Gastroesophageal sphincter (tissue), 4 donors: ENCODE measurements around the gene ITGA3. TPM values are rescaled to one million over a fixed set of nuclear protein-coding genes. Genes with fewer than 3 reads are reported as not detected.

Source experiments
- ATAC-seq: fragments of 150-250 bp; one replicate; pipeline ENCODE4 v1.9.1; 2016; ENCODE audit warnings: mild to moderate bottlenecking, moderate library complexity
- H3K27ac ChIP-seq, 4 donors: fragments of 200-600 bp; sonication (generic) in 3 of 4; 1 replicate in 3 of 4; 2 replicates in 1 of 4; pipeline ENCODE4 v1.5.1; 2016 to 2019
- H3K27me3 ChIP-seq: fragments of 200-600 bp; sonication (generic); one replicate; pipeline ENCODE4 v1.5.1; 2019
- H3K36me3 ChIP-seq, 2 donors: fragments of 200-600 bp; sonication (generic); one replicate each; pipeline ENCODE4 v1.5.1; 2019; ENCODE audit warnings: control low read depth in 1 of 2
- H3K4me1 ChIP-seq, 3 donors: fragments of 200-600 bp; sonication (generic); 1 replicate in 2 of 3; 2 replicates in 1 of 3; pipeline ENCODE4 v1.5.1; 2016 to 2019; ENCODE audit warnings: control low read depth in 2 of 3
- H3K4me3 ChIP-seq, 2 donors: fragments of 200-600 bp; sonication (generic); one replicate each; pipeline ENCODE4 v1.5.1; 2019; ENCODE audit warnings: mild to moderate bottlenecking in 1 of 2, moderate library complexity in 1 of 2
- H3K9me3 ChIP-seq, 3 donors: fragments of 200-600 bp; sonication (generic); one replicate each; pipeline ENCODE4 v1.5.1; 2017 to 2019; ENCODE audit warnings: control low read depth in 2 of 3
- CTCF ChIP-seq, 4 experiments: fragments of 200-600 bp in 2 of 4; fragments of 450-650 bp in 2 of 4; sonication (generic) in 1 of 4; IDR thresholded peaks; one replicate each; pipeline ENCODE4 v1.5.1; 2017 to 2019; ENCODE audit warnings: antibody characterized with exemption in 4 of 4, mild to moderate bottlenecking in 2 of 4, moderate library complexity in 2 of 4
- EP300 ChIP-seq: sonication (generic); formaldehyde crosslinking; IDR thresholded peaks from one replicate; pipeline ENCODE4 v1.6.1; 2017; ENCODE audit warnings: antibody characterized with exemption, mild to moderate bottlenecking
- POLR2A ChIP-seq, 2 donors: fragments of 450-650 bp; IDR thresholded peaks; one replicate each; pipeline ENCODE4 v1.6.1; 2017; ENCODE audit warnings: antibody characterized with exemption in 2 of 2, mild to moderate bottlenecking in 2 of 2, moderate library complexity in 1 of 2
- POLR2AphosphoS5 ChIP-seq: sonication (generic); formaldehyde crosslinking; IDR thresholded peaks from one replicate; pipeline ENCODE4 v1.6.1; 2017; ENCODE audit warnings: antibody characterized with exemption
- WGBS, 2 donors: methylation state at CpG; one replicate each; pipeline ENCODE4 v1.1.5; 2018; ENCODE audit warnings: low coverage in 1 of 2; 5-methylcytosine and 5-hydroxymethylcytosine counted together
- total RNA-seq, 4 donors: library from RNA; depleted of rRNA; stranded (reverse); fragments of >200 nt; gene quantifications; one replicate each; pipeline ENCODE4 v1.1.0, GENCODE V29; 2016

Gene ITGA3
- total RNA-seq, 4 donors from 2014 or later, result 62.4 to 131 (median 124) TPM

- no peaks in the 10 kb centered on the region for H3K27me3 ChIP-seq
- no peaks in the 10 kb centered on the region for H3K36me3 ChIP-seq
- 72 to 80% methylated on average over 5 to 10 of the region's 16 CpGs for WGBS, 2 donors
- no peak for ATAC-seq
- peaks cover 0 to 67% (median 19%) of the 10 kb centered on the region in 3 donors for H3K4me1 ChIP-seq
- no peaks in the 10 kb centered on the region for H3K9me3 ChIP-seq
- H3K4me3 ChIP-seq, result no peak overlapping the region
- TF ChIP-seq POLR2A (IDR thresholded peaks at IDR 0.05) (no peak), EP300 (no peak), POLR2AphosphoS5 (no peak), CTCF (IDR thresholded peaks at IDR 0.05) (no peak)
- peak overlapping the region in 1 of 4 donors; percentile 83 for H3K27ac ChIP-seq
Measured at GRCh38 chr17:50034498-50035364, 21.2 kb upstream of the ITGA3 start.

- TF ChIP-seq POLR2A (IDR thresholded peaks at IDR 0.05) (no peak), EP300 (no peak)
- 80% methylated on average over 1 of the region's 5 CpGs; no CpG with 5 or more reads in 1 of the 2 donors for WGBS, 2 donors
- Histone ChIP-seq H3K4me3 (no peak overlapping the region), H3K27ac (peak overlapping the region in 1 of 4 donors; percentile 83), H3K9me3 (no peaks in the 10 kb centered on the region), H3K4me1 (peaks cover 0 to 67% (median 19%) of the 10 kb centered on the region in 3 donors), H3K27me3 (no peaks in the 10 kb centered on the region), H3K36me3 (no peaks in the 10 kb centered on the region)
- no peak for ATAC-seq
Measured at GRCh38 chr17:50035421-50035879, 20.5 kb upstream of the ITGA3 start.

GRCh38 chr17:50035945-50036344, 20.0 kb upstream of the ITGA3 start:
- Histone ChIP-seq H3K27me3 (no peaks in the 10 kb centered on the region), H3K4me1 (peaks cover 0 to 67% (median 19%) of the 10 kb centered on the region in 3 donors), H3K27ac (peak overlapping the region in 2 of 4 donors; percentile 75 to 83), H3K9me3 (no peaks in the 10 kb centered on the region), H3K36me3 (no peaks in the 10 kb centered on the region), H3K4me3 (no peak overlapping the region)
- TF ChIP-seq POLR2AphosphoS5, result no peak
- TF ChIP-seq CTCF (IDR thresholded peaks at IDR 0.05), result no peak
- WGBS, 2 donors, result no CpG with 5 or more reads among the region's 1 CpG
- ATAC-seq, result no peak

GRCh38 chr17:50036455-50037261, 19.3 kb upstream of the ITGA3 start:
- ATAC-seq, result no peak
- 80% methylated on average over 1 of the region's 11 CpGs; no CpG with 5 or more reads in 1 of the 2 donors for WGBS, 2 donors
- TF ChIP-seq POLR2AphosphoS5 (no peak), EP300 (no peak), POLR2A (IDR thresholded peaks at IDR 0.05) (no peak), CTCF (IDR thresholded peaks at IDR 0.05) (no peak)
- no peaks in the 10 kb centered on the region for H3K27me3 ChIP-seq
- H3K4me1 ChIP-seq, result peaks cover 0 to 67% (median 19%) of the 10 kb centered on the region in 3 donors
- H3K4me3 ChIP-seq, result no peak overlapping the region
- no peaks in the 10 kb centered on the region for H3K9me3 ChIP-seq
- peak overlapping the region; percentile 11 to 83 (median 60) for H3K27ac ChIP-seq
- H3K36me3 ChIP-seq, result no peaks in the 10 kb centered on the region
